PC-3 (cell line): ENCODE results near the gene SCUBE1.

Experiments
- CTCF ChIP-seq: fragments of 300-600 bp; sonication (generic); conservative IDR thresholded peaks from 2 replicates; pipeline ENCODE4 v1.5.1; 2017; ENCODE audit warnings: antibody characterized with exemption, low read depth, mild to moderate bottlenecking, low read length
- EZH2 ChIP-seq: fragments of 300-600 bp; sonication (generic); IDR thresholded peaks from one replicate; pipeline ENCODE4 v1.6.1; 2017; ENCODE audit warnings: antibody characterized with exemption, mild to moderate bottlenecking, low read length; ENCODE audit not compliant: unreplicated experiment

DNA sequence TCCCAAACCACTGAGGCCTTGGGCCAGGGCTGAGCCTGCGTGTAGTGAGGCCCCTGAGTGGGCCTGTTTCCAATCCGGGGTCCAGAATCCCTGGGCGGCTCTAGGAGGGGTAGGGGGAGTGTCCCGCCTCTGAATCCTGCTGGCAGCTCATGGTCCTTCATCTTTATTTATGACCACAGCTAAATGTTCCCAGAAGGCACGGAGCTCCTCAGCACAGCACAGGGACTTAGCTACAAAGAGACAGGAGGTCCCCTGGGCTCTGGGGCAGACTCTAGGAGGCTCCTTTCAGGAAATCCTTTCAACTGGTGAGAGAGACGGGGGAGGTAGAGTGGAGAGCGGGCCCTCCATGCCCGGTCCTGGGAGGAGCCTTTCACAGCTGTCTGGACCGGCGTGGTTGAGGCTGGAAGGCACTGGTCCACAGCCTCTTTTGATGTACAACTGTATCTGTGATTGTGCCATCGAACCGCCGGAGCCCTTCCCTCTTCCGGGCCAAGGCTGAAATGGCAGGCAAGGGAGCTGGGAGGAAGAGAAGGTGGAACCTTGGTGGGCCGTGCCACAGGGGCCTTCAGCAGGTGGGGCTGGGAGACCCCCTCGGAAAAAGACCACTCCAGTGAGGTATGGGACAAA lies 46.8 kb downstream of the SCUBE1 start:
- no peak for TF ChIP-seq EZH2
- no peak for TF ChIP-seq CTCF
